C1 segment of cervical spinal cord (tissue), 14 donors: ENCODE measurements around the gene ANGPTL8.

Experiments
- DNase-seq, 14 donors: peaks; one replicate each; lab custom pipeline; 2025; lab: John Stamatoyannopoulos, UW

The ANGPTL8 gene, protein sequence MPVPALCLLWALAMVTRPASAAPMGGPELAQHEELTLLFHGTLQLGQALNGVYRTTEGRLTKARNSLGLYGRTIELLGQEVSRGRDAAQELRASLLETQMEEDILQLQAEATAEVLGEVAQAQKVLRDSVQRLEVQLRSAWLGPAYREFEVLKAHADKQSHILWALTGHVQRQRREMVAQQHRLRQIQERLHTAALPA

DNA sequence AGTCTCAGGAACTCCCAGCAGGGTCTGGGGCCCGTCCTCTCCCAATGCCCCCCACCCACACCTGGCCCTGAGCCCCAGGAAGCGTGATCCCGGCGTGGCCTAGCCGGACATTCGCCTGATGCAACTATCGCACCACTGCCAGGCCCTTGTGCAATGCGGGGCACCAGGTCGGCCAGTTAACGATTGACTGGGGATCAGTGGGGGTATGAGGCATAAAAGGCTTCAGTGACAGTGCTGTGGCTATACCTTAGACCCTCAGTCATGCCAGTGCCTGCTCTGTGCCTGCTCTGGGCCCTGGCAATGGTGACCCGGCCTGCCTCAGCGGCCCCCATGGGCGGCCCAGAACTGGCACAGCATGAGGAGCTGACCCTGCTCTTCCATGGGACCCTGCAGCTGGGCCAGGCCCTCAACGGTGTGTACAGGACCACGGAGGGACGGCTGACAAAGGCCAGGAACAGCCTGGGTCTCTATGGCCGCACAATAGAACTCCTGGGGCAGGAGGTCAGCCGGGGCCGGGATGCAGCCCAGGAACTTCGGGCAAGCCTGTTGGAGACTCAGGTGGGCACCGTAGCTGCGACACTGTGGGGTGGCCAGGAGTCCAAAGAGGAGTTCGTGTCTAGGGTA is at the start of gene ANGPTL8:
ANGPTL8 (plus strand) TSS at position 243 of the 624 bp plus-strand sequence; CDS start at position 262, 19 bp downstream.
- DNase-seq: no peak

DNA sequence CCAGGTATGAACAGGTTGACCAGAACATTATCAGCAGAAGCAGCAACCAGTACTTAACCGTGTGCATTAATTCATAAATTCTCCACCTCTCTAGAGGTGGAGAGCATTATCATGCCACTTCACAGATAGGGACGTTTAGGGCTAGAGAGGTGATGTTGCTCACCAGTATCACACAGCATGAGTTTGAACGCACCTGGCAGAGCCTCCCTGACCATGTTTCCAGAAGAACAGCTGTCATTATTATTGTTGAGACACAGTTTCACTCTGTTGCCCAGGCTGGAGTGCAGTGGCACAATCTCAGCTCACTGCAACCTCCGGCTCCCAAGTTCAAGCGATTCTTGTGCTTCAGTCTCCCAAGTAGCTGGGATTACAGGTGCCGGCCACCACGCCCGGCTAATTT is 48.9 kb upstream of the ANGPTL8 start:
- no peak for DNase-seq

GRCh38 chr19:11191273-11191755 is 48.1 kb upstream of the ANGPTL8 start:
- no peak for DNase-seq

DNA sequence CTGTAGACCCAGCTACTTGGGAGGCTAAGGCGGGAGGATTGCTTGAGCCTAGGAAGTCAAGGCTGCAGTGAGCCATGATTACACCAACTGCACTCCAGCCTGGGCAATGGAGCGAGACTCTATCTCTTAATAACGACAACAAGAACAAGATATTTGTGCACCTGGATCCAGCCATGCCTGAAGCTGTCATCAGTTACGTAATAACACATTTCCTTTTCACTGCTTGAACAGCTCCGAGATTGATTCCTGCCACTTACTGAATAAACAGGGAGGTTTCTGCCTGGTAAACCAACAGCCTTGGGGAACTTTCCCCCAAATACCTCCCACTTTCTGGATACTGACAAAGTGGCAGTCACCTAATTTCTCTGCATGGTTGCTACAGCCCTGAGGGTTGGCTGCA is 47.5 kb upstream of the ANGPTL8 start:
- no peak for DNase-seq

GRCh38 chr19:11192957-11193939 is 46.2 kb upstream of the ANGPTL8 start:
- DNase-seq: no peak

GRCh38 chr19:11194173-11194572 is 45.2 kb upstream of the ANGPTL8 start:
- DNase-seq: no peak

DNA sequence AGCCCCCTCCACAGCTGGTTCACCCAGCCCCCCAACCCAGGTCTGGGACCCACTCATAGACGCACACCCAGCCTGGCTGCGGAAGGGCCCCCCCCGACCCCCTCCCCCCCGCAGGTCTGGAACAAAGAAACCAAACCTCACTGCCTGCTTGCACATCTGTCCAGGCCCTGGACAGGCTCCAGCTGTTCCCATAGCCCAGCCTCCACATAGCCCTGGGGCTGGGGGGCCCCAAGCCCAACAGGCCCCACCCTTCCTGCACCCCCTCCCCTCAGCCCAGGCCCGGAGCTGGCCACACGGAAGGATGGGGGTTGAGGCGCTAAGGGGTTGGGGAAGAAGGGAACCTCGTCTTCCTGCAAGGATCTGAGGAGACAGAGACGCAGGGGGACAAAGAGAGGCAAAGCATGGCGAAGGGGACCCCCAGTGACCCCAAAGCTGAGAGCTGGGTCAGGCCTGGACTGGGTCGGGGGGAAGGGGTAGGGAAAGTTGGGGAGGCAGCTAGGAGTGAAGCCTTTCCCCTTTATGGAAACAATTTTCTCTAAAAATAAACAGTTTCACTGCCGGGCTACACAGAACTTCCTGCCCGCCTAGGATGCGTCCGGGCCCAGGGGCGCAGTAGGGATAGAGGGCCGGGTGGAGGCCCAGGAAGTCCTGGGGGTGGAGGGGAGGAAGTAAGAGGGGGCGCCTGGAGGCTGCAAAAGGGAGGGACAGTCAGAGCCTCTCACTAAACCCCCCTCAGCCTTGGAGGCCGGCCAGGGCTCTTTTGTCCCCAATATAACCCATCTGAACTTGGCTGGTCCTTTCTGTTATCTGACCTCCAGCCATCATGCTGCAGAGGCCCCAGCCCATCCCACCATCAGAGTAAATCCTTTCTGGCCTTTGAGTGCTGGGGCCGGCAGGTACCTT is 44.5 kb upstream of the ANGPTL8 start:
- no peak for DNase-seq

DNA sequence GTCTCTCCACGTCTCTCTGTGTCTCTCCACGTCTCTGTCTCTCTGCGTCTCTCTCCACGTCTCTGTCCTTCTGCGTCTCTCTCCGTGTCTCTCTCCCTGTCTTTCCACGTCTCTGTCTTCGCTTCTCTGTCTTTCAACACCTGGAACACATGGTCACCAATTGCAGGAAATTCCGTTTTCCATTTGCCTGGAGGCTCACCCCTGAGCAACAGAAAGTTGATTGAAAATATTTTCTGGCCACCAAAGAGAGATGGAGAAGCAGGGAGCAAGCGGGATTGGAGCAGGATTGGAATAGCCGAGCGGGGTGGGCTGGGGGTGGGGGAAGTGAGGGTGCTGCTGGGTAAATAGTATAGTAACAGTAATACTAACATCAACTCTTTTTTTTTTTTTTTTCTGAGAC is 43.7 kb upstream of the ANGPTL8 start:
- DNase-seq: no peak

DNA sequence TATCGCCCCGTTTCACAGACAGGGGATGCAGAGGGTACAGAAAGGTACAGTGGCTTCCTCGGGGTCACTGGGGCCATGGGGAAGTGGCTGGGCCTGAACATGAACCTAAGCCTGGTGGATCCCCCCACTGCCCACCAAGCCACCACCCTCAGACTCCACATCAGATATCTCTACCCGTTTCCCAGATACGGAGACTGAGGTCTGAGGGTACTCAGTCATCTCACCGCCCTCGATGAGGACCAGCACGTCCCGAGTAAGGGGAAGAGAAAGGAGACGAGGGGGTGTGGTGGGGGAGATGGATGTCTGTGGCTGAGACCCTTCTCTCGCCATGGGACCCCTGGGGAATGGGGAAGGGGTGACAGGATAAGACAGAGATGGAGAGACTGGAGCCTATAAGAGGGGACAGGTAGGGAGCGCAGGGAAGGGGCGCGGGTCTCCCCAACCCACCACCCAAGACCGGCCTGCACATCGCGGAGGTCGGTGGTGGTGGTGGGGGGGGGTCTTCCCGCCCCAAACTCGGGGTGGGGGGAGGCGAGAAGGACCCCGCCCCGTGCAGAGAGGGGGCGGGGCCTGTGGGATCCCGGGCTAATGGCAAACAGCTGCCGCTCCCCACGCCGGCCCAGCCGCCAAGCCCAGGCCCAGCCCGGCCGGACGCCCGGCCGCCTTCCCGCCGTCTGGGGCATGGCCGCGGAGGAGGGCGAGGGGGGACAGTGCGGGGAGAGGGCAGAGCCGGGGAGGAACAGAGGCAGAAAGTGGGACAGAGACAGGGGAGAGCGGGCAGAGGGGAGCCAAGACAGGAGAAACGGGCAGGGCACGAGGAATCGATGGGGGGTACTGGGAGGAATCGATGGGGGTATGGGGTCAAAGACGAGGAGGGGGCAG is 42.8 kb upstream of the ANGPTL8 start:
- peak in 1 of 14 donors; percentile 38 for DNase-seq

GRCh38 chr19:11197291-11198174 is 41.9 kb upstream of the ANGPTL8 start, which contains the start of gene KANK2:
Gene KANK2, minus strand, starts transcription at chr19:11197545. Its CDS starts 3,034 bp downstream, at chr19:11194511.
- DNase-seq: peak in 13 of 14 donors; percentile 25 to 87 (median 68)

- no peak for DNase-seq
Measured at GRCh38 chr19:11198175-11198534, 41.3 kb upstream of the ANGPTL8 start.

DNA sequence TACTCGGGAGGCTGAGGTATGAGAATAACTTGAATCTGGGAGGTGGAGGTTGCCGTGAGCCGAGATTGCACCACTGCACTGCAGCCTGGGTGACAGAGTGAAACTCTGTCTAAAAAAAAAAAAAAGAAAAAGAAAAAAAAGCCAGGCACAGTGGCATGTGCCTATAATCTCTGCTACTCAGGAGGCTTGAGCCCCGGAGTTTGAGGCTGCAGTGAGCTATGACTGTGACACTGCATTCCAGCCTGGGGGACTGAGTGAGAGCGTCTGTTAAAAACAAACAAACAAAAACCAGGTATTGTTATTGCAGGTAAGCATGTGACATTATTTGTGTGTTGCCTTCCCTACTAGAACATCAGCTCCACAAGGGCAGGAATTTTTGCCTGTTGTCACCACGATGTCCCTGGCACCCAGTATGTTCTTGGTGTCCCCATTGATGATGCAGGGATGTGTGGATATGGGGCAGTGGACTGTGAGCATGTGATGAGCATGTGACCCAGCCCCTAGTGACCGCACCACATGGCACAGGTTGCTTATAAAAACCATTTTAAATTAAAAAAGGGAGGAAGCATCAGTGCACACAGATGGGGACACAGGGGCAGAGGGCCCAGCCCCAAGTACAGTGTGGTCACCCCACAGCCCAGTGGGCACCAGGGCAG is 40.5 kb upstream of the ANGPTL8 start:
- no peak for DNase-seq

- no peak for DNase-seq
Measured at GRCh38 chr19:11199517-11199916, 39.9 kb upstream of the ANGPTL8 start.

GRCh38 chr19:11200015-11200574 is 39.3 kb upstream of the ANGPTL8 start:
- DNase-seq: no peak

- no peak for DNase-seq
Measured at GRCh38 chr19:11200931-11201330, 38.5 kb upstream of the ANGPTL8 start.

DNA sequence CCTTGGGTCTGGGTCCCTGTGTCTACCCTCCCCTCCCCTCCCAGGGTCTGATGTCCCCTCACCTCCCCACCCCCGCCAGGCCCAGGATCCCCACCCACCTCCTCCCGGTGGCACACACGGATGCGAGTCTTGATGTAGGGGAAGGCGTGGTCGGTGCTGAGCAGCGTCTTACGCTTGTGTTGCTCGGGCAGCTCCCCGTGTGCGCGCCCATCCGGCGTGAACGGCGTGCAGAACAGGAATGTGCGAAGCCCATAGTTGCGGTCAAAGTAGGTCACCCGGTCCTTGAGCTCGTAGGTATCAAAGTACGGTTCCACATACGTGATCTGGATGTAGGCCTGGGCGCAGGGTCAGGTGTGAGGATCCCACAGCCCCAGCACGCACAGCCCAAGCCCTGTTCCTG is 37.6 kb upstream of the ANGPTL8 start:
- no peak for DNase-seq

DNA sequence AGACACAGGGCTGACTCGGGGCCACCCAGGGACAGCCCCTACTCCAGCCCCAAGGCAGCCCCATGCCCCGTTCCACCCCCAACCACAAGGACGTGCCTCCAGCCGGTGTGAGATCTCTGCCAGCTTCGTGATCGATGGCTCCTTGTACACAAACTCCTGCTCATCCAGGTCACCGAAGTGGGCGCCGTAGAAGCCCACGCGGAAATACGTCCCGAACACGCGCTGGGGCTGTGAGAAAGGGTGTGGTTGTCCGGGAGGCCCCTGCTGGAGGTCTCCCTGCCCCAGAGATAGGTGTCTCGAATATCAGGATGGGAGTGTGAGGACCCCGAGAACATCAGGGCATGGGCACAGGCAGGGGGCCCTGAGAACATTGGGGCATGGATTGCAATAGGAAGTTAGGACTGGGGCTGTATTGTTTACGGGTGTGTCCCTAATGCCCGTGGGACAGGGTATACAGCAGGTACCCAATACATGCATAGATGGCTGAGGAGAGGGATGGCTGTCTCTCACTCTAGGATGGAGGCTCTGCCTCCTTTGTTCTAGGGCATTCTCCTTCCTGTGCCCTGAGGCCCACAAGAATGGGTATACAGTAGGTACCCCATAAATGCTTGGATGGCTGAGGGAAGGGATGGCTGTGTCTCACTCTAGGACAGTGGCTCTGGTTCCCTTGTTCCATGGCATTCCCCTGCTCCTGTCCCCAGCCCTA is 36.8 kb upstream of the ANGPTL8 start:
- no peak for DNase-seq
